Measurements from ENCODE around the gene JPH4.

Gene JPH4

GRCh38 chr14:23536494-23536893, 42.1 kb downstream of the JPH4 start:
- no peak for TF ChIP-seq CTCF (IDR thresholded peaks at IDR 0.05; ENCODE audit: low read depth, low read length)
- no peak overlapping the region for H3K4me3 ChIP-seq (ENCODE audit: low read depth, low read length)

GRCh38 chr14:23535943-23536342, 42.6 kb downstream of the JPH4 start:
- no peak overlapping the region for H3K4me3 ChIP-seq (ENCODE audit: low read depth, low read length)
- TF ChIP-seq CTCF (IDR thresholded peaks at IDR 0.05; ENCODE audit: low read depth, low read length) = no peak

- no peak for TF ChIP-seq CTCF (IDR thresholded peaks at IDR 0.05; ENCODE audit: low read depth, low read length)
- H3K4me3 ChIP-seq (ENCODE audit: low read depth, low read length) = no peak overlapping the region
Measured at GRCh38 chr14:23533652-23534435, 44.7 kb downstream of the JPH4 start.

GRCh38 chr14:23532658-23533057, 45.9 kb downstream of the JPH4 start:
- H3K4me3 ChIP-seq (ENCODE audit: low read depth, low read length) = no peak overlapping the region
- TF ChIP-seq CTCF (IDR thresholded peaks at IDR 0.05; ENCODE audit: low read depth, low read length) = no peak

- no peak overlapping the region for H3K4me3 ChIP-seq (ENCODE audit: low read depth, low read length)
- no peak for TF ChIP-seq CTCF (IDR thresholded peaks at IDR 0.05; ENCODE audit: low read depth, low read length)
Measured at GRCh38 chr14:23531391-23531790, 47.2 kb downstream of the JPH4 start.

- no peak for TF ChIP-seq CTCF (IDR thresholded peaks at IDR 0.05; ENCODE audit: low read depth, low read length)
- H3K4me3 ChIP-seq (ENCODE audit: low read depth, low read length) = no peak overlapping the region
Measured at GRCh38 chr14:23530375-23531055, 48.1 kb downstream of the JPH4 start.

- TF ChIP-seq CTCF (IDR thresholded peaks at IDR 0.05; ENCODE audit: low read depth, low read length) = no peak
- H3K4me3 ChIP-seq (ENCODE audit: low read depth, low read length) = no peak overlapping the region
Measured at GRCh38 chr14:23529016-23529415, 49.6 kb downstream of the JPH4 start.

All from WI38 (cell line).